ENCODE data around the gene KBTBD12.

DNA sequence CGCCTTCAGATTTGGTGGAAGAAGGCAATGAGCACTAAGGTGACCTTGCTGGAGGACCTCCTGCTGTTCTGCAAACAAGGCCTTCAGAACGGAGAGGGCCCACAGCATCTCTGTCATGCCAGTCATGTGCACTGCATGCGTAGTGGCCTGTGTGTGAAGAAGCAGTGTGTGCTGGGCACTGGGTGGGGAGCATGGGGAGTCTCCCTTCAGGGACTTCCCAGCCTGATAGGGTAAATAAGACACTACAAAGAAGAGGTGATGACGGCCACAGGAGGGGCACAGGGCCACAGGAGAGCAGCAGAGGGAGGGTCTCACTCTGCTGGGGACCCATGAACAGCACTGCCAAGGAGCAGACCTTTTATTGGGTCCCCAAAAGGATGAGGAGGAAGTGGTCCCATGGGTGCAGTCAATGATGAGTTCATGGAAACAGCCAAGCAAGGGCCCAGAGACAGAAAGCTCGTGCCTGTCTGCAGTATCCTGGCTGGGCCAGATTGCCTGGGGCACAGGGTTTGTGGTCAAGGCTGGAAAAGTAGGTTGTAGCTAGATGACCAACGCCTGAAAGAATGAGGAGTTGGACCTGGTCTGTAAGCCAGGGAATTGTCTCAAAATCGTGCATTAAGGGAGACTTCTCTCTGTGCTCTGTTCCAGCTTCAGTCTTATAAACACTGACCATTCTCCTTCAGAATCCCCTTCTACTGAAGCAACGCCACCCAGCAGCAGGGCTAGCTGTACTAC is 69.4 kb downstream of the KBTBD12 start:
- TF ChIP-seq, protein P1, sequence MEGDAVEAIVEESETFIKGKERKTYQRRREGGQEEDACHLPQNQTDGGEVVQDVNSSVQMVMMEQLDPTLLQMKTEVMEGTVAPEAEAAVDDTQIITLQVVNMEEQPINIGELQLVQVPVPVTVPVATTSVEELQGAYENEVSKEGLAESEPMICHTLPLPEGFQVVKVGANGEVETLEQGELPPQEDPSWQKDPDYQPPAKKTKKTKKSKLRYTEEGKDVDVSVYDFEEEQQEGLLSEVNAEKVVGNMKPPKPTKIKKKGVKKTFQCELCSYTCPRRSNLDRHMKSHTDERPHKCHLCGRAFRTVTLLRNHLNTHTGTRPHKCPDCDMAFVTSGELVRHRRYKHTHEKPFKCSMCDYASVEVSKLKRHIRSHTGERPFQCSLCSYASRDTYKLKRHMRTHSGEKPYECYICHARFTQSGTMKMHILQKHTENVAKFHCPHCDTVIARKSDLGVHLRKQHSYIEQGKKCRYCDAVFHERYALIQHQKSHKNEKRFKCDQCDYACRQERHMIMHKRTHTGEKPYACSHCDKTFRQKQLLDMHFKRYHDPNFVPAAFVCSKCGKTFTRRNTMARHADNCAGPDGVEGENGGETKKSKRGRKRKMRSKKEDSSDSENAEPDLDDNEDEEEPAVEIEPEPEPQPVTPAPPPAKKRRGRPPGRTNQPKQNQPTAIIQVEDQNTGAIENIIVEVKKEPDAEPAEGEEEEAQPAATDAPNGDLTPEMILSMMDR (IDR thresholded peaks at IDR 0.05), result no peak
- TF ChIP-seq CHD2 (IDR thresholded peaks at IDR 0.05; ENCODE audit: low read length, partially characterized antibody) (no peak), PHF8 (IDR thresholded peaks at IDR 0.05; ENCODE audit: borderline replicate concordance, low read depth) (no peak), POLR2A (IDR thresholded peaks at IDR 0.05; ENCODE audit: low read length) (no peak), SMC3 (IDR thresholded peaks at IDR 0.05) (no peak), MYC (IDR thresholded peaks at IDR 0.05; ENCODE audit: borderline replicate concordance, low read length) (no peak), NFE2L2 (conservative IDR thresholded peaks at IDR 0.05; ENCODE audit: low read length) (no peak), RAD21 (conservative IDR thresholded peaks at IDR 0.05 in 1 of 2, IDR thresholded peaks at IDR 0.05 in 1 of 2) (no peak), RNF2 (IDR thresholded peaks at IDR 0.05; ENCODE audit: borderline replicate concordance, low read depth) (no peak), JUNB (IDR thresholded peaks at IDR 0.05) (no peak)

Measured in A549 (cell line).